CD14-positive monocyte (primary cell): ENCODE measurements around the gene PFN1. TPM values are rescaled to one million over a fixed set of nuclear protein-coding genes. Genes with fewer than 3 reads are reported as not detected.

ENCODE experiments used
- DNase-seq, 3 donors: peaks; one replicate each; pipeline ENCODE4 v3.0.0-alpha.2; 2011 to 2022
- H2AFZ ChIP-seq: 2 replicates; pipeline ENCODE4 v1.6.0; 2012; ENCODE audit warnings: mild to moderate bottlenecking, low read depth, low read length, inconsistent platforms; ENCODE audit not compliant: insufficient read depth, poor library complexity, severe bottlenecking
- H3K27ac ChIP-seq, 2 donors: 1 replicate in 1 of 2; 2 replicates in 1 of 2; pipeline ENCODE4 v1.5.1; 2012 to 2013; ENCODE audit warnings: low read length in 2 of 2, control low read depth in 1 of 2, inconsistent platforms in 1 of 2, low read depth in 1 of 2, mild to moderate bottlenecking in 1 of 2
- H3K27me3 ChIP-seq, 2 donors: one replicate each; pipeline versions ENCODE4 v1.6.0 to v1.6.1; 2011 to 2013; ENCODE audit warnings: low read length in 2 of 2; ENCODE audit not compliant: control insufficient read depth in 2 of 2, insufficient read depth in 2 of 2
- H3K36me3 ChIP-seq, 2 donors: replicated peaks in 1 of 2; 1 replicate in 1 of 2; 2 replicates in 1 of 2; pipeline versions ENCODE4 v1.5.1 to v1.6.1; 2012 to 2013; ENCODE audit warnings: low read length in 2 of 2, control low read depth in 1 of 2, inconsistent platforms in 1 of 2, mild to moderate bottlenecking in 1 of 2; ENCODE audit not compliant: insufficient read depth in 2 of 2, control insufficient read depth in 1 of 2
- H3K4me1 ChIP-seq, 2 donors: 1 replicate in 1 of 2; 2 replicates in 1 of 2; pipeline versions ENCODE4 v1.5.1 to v1.6.1; 2012 to 2013; ENCODE audit warnings: low read length in 2 of 2, control low read depth in 1 of 2, inconsistent platforms in 1 of 2, mild to moderate bottlenecking in 1 of 2, moderate library complexity in 1 of 2; ENCODE audit not compliant: insufficient read depth in 2 of 2, control insufficient read depth in 1 of 2
- H3K4me2 ChIP-seq: replicated peaks from 2 replicates; pipeline ENCODE3; 2012; ENCODE audit warnings: low read length, moderate library complexity, mild to moderate bottlenecking; ENCODE audit not compliant: poor library complexity, severe bottlenecking; ENCODE audit errors: extremely low read depth
- H3K4me3 ChIP-seq, 3 experiments: fragments of 200-600 bp in 1 of 3; sonication (generic) in 1 of 3; replicated peaks in 1 of 3; 1 replicate in 2 of 3; 2 replicates in 1 of 3; pipeline ENCODE4 v1.5.1; 2011 to 2013; ENCODE audit warnings: low read length in 3 of 3, mild to moderate bottlenecking in 3 of 3, control low read depth in 2 of 3, low read depth in 2 of 3, inconsistent platforms in 1 of 3, moderate library complexity in 1 of 3
- H3K79me2 ChIP-seq: 2 replicates; pipeline ENCODE4 v1.6.0; 2012; ENCODE audit warnings: mild to moderate bottlenecking, control low read depth, inconsistent platforms, low read length, moderate library complexity; ENCODE audit not compliant: insufficient read depth
- H3K9ac ChIP-seq: 2 replicates; pipeline ENCODE4 v1.6.0; 2017; ENCODE audit warnings: low read length, mild to moderate bottlenecking; ENCODE audit not compliant: insufficient read depth, poor library complexity, severe bottlenecking
- H3K9me3 ChIP-seq, 2 donors: replicated peaks in 1 of 2; 1 replicate in 1 of 2; 2 replicates in 1 of 2; pipeline versions ENCODE4 v1.5.1 to v1.6.1; 2012 to 2013; ENCODE audit warnings: low read length in 2 of 2, control low read depth in 1 of 2; ENCODE audit not compliant: control insufficient read depth in 1 of 2, insufficient read depth in 1 of 2
- H4K20me1 ChIP-seq: 2 replicates; pipeline ENCODE4 v1.6.0; 2012; ENCODE audit warnings: mild to moderate bottlenecking, low read length, control low read depth, moderate library complexity; ENCODE audit not compliant: insufficient read depth
- H3K27ac Mint-ChIP-seq, 7 donors: one replicate each; pipeline ENCODE4 v1.8.0; 2020; ENCODE audit warnings: mild to moderate bottlenecking in 7 of 7, mixed read lengths in 7 of 7, moderate library complexity in 6 of 7, inconsistent platforms in 2 of 7
- H3K27me3 Mint-ChIP-seq, 3 donors: one replicate each; pipeline ENCODE4 v1.8.0; 2021 to 2022; ENCODE audit warnings: low read depth in 3 of 3, mild to moderate bottlenecking in 3 of 3, mixed read lengths in 3 of 3, moderate library complexity in 3 of 3, inconsistent platforms in 1 of 3
- H3K36me3 Mint-ChIP-seq, 2 donors: one replicate each; pipeline ENCODE4 v1.8.0; 2020; ENCODE audit warnings: mixed read lengths in 2 of 2, inconsistent platforms in 1 of 2, mild to moderate bottlenecking in 1 of 2
- H3K4me1 Mint-ChIP-seq: one replicate; pipeline ENCODE4 v1.8.0; 2020; ENCODE audit warnings: mild to moderate bottlenecking, mixed read lengths
- H3K4me3 Mint-ChIP-seq, 2 donors: one replicate each; pipeline ENCODE4 v1.8.0; 2020; ENCODE audit warnings: mild to moderate bottlenecking in 2 of 2, mixed read lengths in 2 of 2, moderate library complexity in 1 of 2
- H3K9me3 Mint-ChIP-seq, 7 donors: one replicate each; pipeline ENCODE4 v1.8.0; 2020 to 2022; ENCODE audit warnings: mixed read lengths in 7 of 7, mild to moderate bottlenecking in 6 of 7, moderate library complexity in 6 of 7, inconsistent platforms in 2 of 7
- CTCF ChIP-seq: fragments of 200-600 bp; IDR thresholded peaks from one replicate; pipeline ENCODE4 v1.8.0; 2022; ENCODE audit warnings: antibody characterized with exemption, mild to moderate bottlenecking
- WGBS: methylation state at CpG from one replicate; pipeline ENCODE4 v1.1.5; 2013; ENCODE audit warnings: missing lambda C conversion rate; ENCODE audit not compliant: insufficient coverage; 5-methylcytosine and 5-hydroxymethylcytosine counted together
- intact Hi-C, 2 donors: fragments of 100-400 bp; cut with micrococcal nuclease; formaldehyde crosslinking; loops; one replicate each; pipeline versions ENCODE4 v1.15.0 to v1.15.1; 2023
- polyA plus RNA-seq, 3 donors: library from polyadenylated mRNA; depleted of rRNA in 1 of 3; unstranded in 2 of 3; stranded (reverse) in 1 of 3; fragments of 300-500 nt in 2 of 3; fragments of >200 nt in 1 of 3; fragmentation: Illumina TruSeq in 2 of 3; gene quantifications; 1 replicate in 2 of 3; 2 replicates in 1 of 3; pipeline ENCODE4 v1.2.3, GENCODE V29; 2012 to 2021

The PFN1 gene
- polyA plus RNA-seq, 3 donors: 842 to 1,613 (median 1,582) TPM

- H3K36me3 ChIP-seq: peaks cover 20 to 23% of the 10 kb centered on the region in 2 donors
- Mint-ChIP-seq H3K9me3 (no peaks in the 10 kb centered on the region), H3K27me3 (peaks cover 7 to 14% (median 8%) of the 10 kb centered on the region in 3 donors), H3K4me3 (peak overlapping the region; percentile 41 to 77), H3K27ac (peak overlapping the region in 5 of 7 donors; percentile 11 to 81 (median 56)), H3K4me1 (peaks cover 52% of the 10 kb centered on the region), H3K36me3 (peaks cover 40% of the 10 kb centered on the region in 2 donors)
- H3K9ac ChIP-seq: no peak overlapping the region
- H3K27me3 ChIP-seq: no peaks in the 10 kb centered on the region
- H3K27ac ChIP-seq: no peak overlapping the region
- no peaks in the 10 kb centered on the region for H3K9me3 ChIP-seq
- peak; percentile 39 to 76 (median 62) for DNase-seq
- H2AFZ ChIP-seq: peak overlapping the region; percentile 51
- peak overlapping the region in 1 of 3 experiments; percentile 31 for H3K4me3 ChIP-seq
- H3K79me2 ChIP-seq: peaks cover 21% of the 10 kb centered on the region
- H3K4me2 ChIP-seq: peak overlapping the region; percentile 55
- peak; percentile 20 for TF ChIP-seq CTCF
- WGBS: 10% methylated on average over 10 of the region's 14 CpGs
- intact Hi-C loops: no loop called here
- peaks cover 43 to 46% of the 10 kb centered on the region in 2 donors for H3K4me1 ChIP-seq
- peaks cover 23% of the 10 kb centered on the region for H4K20me1 ChIP-seq
These were observed 14.0 kb downstream of the PFN1 start for GRCh38 chr17:4934173-4934979.

- intact Hi-C loops: no loop called here
- no peak for DNase-seq
- WGBS: 54% methylated on average over 9 of the region's 16 CpGs
- H3K4me2 ChIP-seq: peak overlapping the region; percentile 55
- H3K4me1 ChIP-seq: peaks cover 35 to 39% of the 10 kb centered on the region in 2 donors
- H3K9ac ChIP-seq: no peak overlapping the region
- peaks cover 7 to 14% (median 11%) of the 10 kb centered on the region in 3 donors for H3K27me3 Mint-ChIP-seq
- H3K4me1 Mint-ChIP-seq: peaks cover 46% of the 10 kb centered on the region
- peaks cover 39 to 43% of the 10 kb centered on the region in 2 donors for H3K36me3 Mint-ChIP-seq
- peak overlapping the region in 1 of 3 experiments; percentile 31 for H3K4me3 ChIP-seq
- peak overlapping the region in 2 of 7 donors; percentile 66 to 81 for H3K27ac Mint-ChIP-seq
- TF ChIP-seq CTCF: no peak
- H3K79me2 ChIP-seq: peaks cover 14% of the 10 kb centered on the region
- H3K9me3 Mint-ChIP-seq: no peaks in the 10 kb centered on the region
- peaks cover 19% of the 10 kb centered on the region for H4K20me1 ChIP-seq
- peak overlapping the region; percentile 51 for H2AFZ ChIP-seq
- no peaks in the 10 kb centered on the region for H3K27me3 ChIP-seq
- no peaks in the 10 kb centered on the region for H3K9me3 ChIP-seq
- H3K36me3 ChIP-seq: peaks cover 20 to 23% of the 10 kb centered on the region in 2 donors
- H3K27ac ChIP-seq: no peak overlapping the region
- H3K4me3 Mint-ChIP-seq: peak overlapping the region; percentile 41 to 77
These were observed 14.7 kb downstream of the PFN1 start for GRCh38 chr17:4933646-4934045.
